Spleen (tissue), 7 donors: ENCODE measurements around the gene CACNA1C.

Source experiments
- CTCF ChIP-seq, 11 experiments: fragments of 200-600 bp in 7 of 11; fragments of 450-650 bp in 4 of 11; sonication (generic) in 4 of 11; IDR thresholded peaks in 8 of 11; conservative IDR thresholded peaks in 3 of 11; 1 replicate in 7 of 11; 2 replicates in 4 of 11; pipeline versions ENCODE4 v1.4.0 to v1.8.0; 2016 to 2021; ENCODE audit warnings: antibody characterized with exemption in 11 of 11, inconsistent platforms in 4 of 11, mild to moderate bottlenecking in 1 of 11
- POLR2A ChIP-seq, 3 donors: fragments of 450-650 bp; IDR thresholded peaks; one replicate each; pipeline ENCODE4 v1.5.1; 2017; ENCODE audit warnings: antibody characterized with exemption in 3 of 3, mild to moderate bottlenecking in 1 of 3
- donor health status: DM: no; HTN: no; CAD: no; lungs with moderate emphysema.
- donor health status: DM: no; HTN: no; CAD: no.
- donor health status: DM: no; HTN: no; CAD: no.

DNA sequence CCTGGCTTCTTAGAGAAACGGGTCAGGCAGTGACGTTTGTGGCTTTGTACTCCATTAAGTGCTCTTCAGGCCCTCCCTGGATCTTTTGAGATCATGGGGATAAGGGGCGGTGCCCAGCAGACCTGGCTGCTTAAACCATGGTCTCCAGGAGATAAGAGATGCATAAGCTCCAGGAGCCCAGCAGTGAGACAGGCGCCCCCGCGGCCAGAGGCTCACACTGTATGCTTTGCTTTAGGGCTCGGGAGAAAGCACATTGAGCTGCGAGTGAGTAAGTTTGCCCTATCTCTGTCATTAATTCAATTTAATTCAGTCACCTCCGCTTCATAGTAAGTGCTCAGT, 359.5 kb downstream of the CACNA1C start:
- TF ChIP-seq CTCF (IDR thresholded peaks at IDR 0.05 in 8 of 11, conservative IDR thresholded peaks at IDR 0.05 in 3 of 11) (no peak), POLR2A (IDR thresholded peaks at IDR 0.05) (no peak)
